Measurements from ENCODE around the gene RNMT.
"Not testable (repeated sequence)": the region's sequence is repeated elsewhere in the genome, so short reads cannot be mapped to it uniquely, and the experiment has no call there.

GRCh38 chr18:13751599-13751998, 25.1 kb downstream of the RNMT start:
- TF ChIP-seq, protein P1, sequence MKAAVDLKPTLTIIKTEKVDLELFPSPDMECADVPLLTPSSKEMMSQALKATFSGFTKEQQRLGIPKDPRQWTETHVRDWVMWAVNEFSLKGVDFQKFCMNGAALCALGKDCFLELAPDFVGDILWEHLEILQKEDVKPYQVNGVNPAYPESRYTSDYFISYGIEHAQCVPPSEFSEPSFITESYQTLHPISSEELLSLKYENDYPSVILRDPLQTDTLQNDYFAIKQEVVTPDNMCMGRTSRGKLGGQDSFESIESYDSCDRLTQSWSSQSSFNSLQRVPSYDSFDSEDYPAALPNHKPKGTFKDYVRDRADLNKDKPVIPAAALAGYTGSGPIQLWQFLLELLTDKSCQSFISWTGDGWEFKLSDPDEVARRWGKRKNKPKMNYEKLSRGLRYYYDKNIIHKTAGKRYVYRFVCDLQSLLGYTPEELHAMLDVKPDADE (IDR thresholded peaks at IDR 0.05), result not testable (repeated sequence)
- TF ChIP-seq, protein P2, sequence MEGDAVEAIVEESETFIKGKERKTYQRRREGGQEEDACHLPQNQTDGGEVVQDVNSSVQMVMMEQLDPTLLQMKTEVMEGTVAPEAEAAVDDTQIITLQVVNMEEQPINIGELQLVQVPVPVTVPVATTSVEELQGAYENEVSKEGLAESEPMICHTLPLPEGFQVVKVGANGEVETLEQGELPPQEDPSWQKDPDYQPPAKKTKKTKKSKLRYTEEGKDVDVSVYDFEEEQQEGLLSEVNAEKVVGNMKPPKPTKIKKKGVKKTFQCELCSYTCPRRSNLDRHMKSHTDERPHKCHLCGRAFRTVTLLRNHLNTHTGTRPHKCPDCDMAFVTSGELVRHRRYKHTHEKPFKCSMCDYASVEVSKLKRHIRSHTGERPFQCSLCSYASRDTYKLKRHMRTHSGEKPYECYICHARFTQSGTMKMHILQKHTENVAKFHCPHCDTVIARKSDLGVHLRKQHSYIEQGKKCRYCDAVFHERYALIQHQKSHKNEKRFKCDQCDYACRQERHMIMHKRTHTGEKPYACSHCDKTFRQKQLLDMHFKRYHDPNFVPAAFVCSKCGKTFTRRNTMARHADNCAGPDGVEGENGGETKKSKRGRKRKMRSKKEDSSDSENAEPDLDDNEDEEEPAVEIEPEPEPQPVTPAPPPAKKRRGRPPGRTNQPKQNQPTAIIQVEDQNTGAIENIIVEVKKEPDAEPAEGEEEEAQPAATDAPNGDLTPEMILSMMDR (conservative IDR thresholded peaks at IDR 0.05; ENCODE audit: low read depth in 2 of 2), result not testable (repeated sequence)
- TF ChIP-seq EZH2phosphoT487 (IDR thresholded peaks at IDR 0.05; ENCODE audit: unreplicated experiment); POLR2AphosphoS5 (IDR thresholded peaks at IDR 0.05; ENCODE audit: low read depth): not testable (repeated sequence)
- TF ChIP-seq, protein P3, sequence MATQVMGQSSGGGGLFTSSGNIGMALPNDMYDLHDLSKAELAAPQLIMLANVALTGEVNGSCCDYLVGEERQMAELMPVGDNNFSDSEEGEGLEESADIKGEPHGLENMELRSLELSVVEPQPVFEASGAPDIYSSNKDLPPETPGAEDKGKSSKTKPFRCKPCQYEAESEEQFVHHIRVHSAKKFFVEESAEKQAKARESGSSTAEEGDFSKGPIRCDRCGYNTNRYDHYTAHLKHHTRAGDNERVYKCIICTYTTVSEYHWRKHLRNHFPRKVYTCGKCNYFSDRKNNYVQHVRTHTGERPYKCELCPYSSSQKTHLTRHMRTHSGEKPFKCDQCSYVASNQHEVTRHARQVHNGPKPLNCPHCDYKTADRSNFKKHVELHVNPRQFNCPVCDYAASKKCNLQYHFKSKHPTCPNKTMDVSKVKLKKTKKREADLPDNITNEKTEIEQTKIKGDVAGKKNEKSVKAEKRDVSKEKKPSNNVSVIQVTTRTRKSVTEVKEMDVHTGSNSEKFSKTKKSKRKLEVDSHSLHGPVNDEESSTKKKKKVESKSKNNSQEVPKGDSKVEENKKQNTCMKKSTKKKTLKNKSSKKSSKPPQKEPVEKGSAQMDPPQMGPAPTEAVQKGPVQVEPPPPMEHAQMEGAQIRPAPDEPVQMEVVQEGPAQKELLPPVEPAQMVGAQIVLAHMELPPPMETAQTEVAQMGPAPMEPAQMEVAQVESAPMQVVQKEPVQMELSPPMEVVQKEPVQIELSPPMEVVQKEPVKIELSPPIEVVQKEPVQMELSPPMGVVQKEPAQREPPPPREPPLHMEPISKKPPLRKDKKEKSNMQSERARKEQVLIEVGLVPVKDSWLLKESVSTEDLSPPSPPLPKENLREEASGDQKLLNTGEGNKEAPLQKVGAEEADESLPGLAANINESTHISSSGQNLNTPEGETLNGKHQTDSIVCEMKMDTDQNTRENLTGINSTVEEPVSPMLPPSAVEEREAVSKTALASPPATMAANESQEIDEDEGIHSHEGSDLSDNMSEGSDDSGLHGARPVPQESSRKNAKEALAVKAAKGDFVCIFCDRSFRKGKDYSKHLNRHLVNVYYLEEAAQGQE (IDR thresholded peaks at IDR 0.05; ENCODE audit: unreplicated experiment), result not testable (repeated sequence)
